LNCaP clone FGC (cell line): Measurements from ENCODE around the gene MANSC1.

Experiments used
- DNase-seq: peaks from one replicate; pipeline ENCODE4 v3.0.0-alpha.2; 2011; ENCODE audit warnings: low read depth
- H3K4me3 ChIP-seq: 2 replicates; pipeline ENCODE4 v1.5.1; 2011; ENCODE audit warnings: mild to moderate bottlenecking, low read depth, low read length, control low read depth
- CTCF ChIP-seq: IDR thresholded peaks from 2 replicates; pipeline ENCODE4 v1.5.1; 2012; ENCODE audit warnings: mild to moderate bottlenecking; ENCODE audit not compliant: control insufficient read depth, insufficient read depth; ENCODE audit errors: extremely low read depth

MANSC1 gene

GRCh38 chr12:12349711-12350665 is at the start of gene MANSC1:
MANSC1 (minus strand) TSS chr12:12350242; CDS start chr12:12343314, 6,928 bp downstream.
- TF ChIP-seq CTCF = peak; percentile 17; the same call in 1 of the 2 replicates
- DNase-seq = no peak
- H3K4me3 ChIP-seq = peak within 1 kb of the TSS; percentile 74

GRCh38 chr12:12399161-12399560 is 49.1 kb upstream of the MANSC1 start:
- H3K4me3 ChIP-seq = no peak overlapping the region
- TF ChIP-seq CTCF = no peak

GRCh38 chr12:12398026-12398859 is 48.2 kb upstream of the MANSC1 start:
- H3K4me3 ChIP-seq = no peak overlapping the region
- no peak for DNase-seq
- TF ChIP-seq CTCF = peak; percentile 34

More at GRCh38 chr12:12399161-12399560, 49.1 kb upstream of the MANSC1 start:
- no peak for DNase-seq

- no peak for TF ChIP-seq CTCF
- DNase-seq = no peak
- H3K4me3 ChIP-seq = no peak overlapping the region
These were observed 47.1 kb upstream of the MANSC1 start for GRCh38 chr12:12397184-12397583.

GRCh38 chr12:12396694-12397093 is 46.7 kb upstream of the MANSC1 start:
- TF ChIP-seq CTCF = no peak
- no peak overlapping the region for H3K4me3 ChIP-seq
- DNase-seq = no peak

- no peak for DNase-seq
- no peak for TF ChIP-seq CTCF
- no peak overlapping the region for H3K4me3 ChIP-seq
These were observed 43.1 kb upstream of the MANSC1 start for GRCh38 chr12:12393171-12393570.
